ENCODE measurements around the gene TRIM47. TPM values are rescaled to one million over a fixed set of nuclear protein-coding genes. Genes with fewer than 3 reads are reported as not detected.

The TRIM47 gene
- total and polyA plus RNA-seq, 2 experiments from 2014 or later, result 7.2 to 9.9 TPM

DNA sequence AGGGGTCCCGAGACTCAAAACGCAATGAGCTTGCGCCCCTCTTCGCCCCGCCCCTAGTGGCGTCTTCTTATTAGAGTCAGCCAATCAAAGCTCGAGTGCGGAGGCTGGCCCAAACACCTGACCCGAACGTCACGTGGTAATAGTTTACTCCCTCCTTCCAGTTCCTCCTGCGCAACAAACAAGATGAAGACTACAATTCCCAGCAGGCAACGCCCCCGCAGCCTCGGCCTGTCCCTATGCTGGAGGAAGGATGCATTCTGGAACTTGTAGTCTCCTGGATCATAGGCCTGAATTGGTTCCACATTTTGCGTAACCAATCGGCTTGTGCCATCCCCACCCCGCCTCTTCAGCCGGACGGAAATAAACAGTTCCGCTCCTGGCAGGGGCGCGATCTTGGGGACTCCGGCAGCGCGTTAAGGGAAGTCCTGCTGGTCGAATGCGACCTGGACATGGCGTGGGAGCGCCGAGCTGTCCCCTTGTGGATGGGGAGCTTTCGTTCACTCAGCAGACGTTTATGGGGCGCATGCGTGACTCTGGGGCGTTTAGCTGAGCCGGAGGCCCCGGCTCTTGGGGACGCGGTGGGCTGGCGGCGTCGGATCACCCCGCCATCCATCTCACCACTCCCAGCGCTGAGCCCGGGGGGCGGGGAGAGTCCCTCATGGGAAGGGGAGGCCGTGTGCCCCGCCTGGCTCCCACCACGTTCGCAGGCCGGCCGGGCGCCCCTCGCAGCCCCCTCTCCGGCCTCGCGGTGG, 22.9 kb downstream of the TRIM47 start, which contains the start of gene WBP2:
Gene WBP2, minus strand, starts transcription at position 26 of the 752 bp plus-strand sequence. CDS start 38 bp downstream, outside the sequence.
- H3K4me1 Mint-ChIP-seq, result peaks cover 9% of the 10 kb centered on the region

More for the DNA sequence above, 22.9 kb downstream of the TRIM47 start, which contains the start of gene WBP2:
- Histone ChIP-seq H3K36me3 (ENCODE audit: insufficient read depth) (peaks cover 7% of the 10 kb centered on the region; the same call in 1 of the 2 replicates), H2AFZ (peak within 1 kb of the TSS; percentile 80), H3K4me3 (peak within 1 kb of the TSS; percentile 64), H4K20me1 (replicated peaks; ENCODE audit: insufficient read depth) (0 out of 2 replicates have a peak, but pooled peaks cover 10% of the 10 kb centered on the region), H3K9me2 (ENCODE audit: insufficient read depth) (no peaks in the 10 kb centered on the region), H3K4me2 (peak within 1 kb of the TSS; percentile 87), H3K27ac (ENCODE audit: low read depth) (peak within 1 kb of the TSS; percentile 85), H3K27me3 (ENCODE audit: insufficient read depth) (no peaks in the 10 kb centered on the region), H3F3A (replicated peaks; ENCODE audit: low read depth) (peaks cover 9% of the 10 kb centered on the region; the same call in 1 of the 2 replicates), H3K4me1 (ENCODE audit: insufficient read depth) (peaks cover 6% of the 10 kb centered on the region), H3K79me2 (replicated peaks; ENCODE audit: insufficient read depth) (peaks cover 20% of the 10 kb centered on the region)
- peak; percentile 100 for DNase-seq (ENCODE audit: low spot score)
- peak within 1 kb of the TSS; percentile 89 for H3K27ac Mint-ChIP-seq
- no peaks in the 10 kb centered on the region for H3K9me3 Mint-ChIP-seq
- H3K36me3 Mint-ChIP-seq (ENCODE audit: low read depth), result peaks cover 14% of the 10 kb centered on the region; the same call in 2 of the 3 replicates
- peaks cover under 1% of the 10 kb centered on the region for H3K27me3 Mint-ChIP-seq (ENCODE audit: insufficient read depth, low read depth, poor library complexity)
- peak; percentile 91 for ATAC-seq
- no peak within 1 kb of the TSS; the same call in 2 of the 3 replicates for H3K4me3 Mint-ChIP-seq
- TF ChIP-seq, protein P1, sequence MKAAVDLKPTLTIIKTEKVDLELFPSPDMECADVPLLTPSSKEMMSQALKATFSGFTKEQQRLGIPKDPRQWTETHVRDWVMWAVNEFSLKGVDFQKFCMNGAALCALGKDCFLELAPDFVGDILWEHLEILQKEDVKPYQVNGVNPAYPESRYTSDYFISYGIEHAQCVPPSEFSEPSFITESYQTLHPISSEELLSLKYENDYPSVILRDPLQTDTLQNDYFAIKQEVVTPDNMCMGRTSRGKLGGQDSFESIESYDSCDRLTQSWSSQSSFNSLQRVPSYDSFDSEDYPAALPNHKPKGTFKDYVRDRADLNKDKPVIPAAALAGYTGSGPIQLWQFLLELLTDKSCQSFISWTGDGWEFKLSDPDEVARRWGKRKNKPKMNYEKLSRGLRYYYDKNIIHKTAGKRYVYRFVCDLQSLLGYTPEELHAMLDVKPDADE (IDR thresholded peaks at IDR 0.05), result peak; percentile 98
- TF ChIP-seq JUNB (IDR thresholded peaks at IDR 0.05; ENCODE audit: unreplicated experiment), result no peak
- 0 out of 2 replicates have a peak, but pooled peaks have one; percentile 14 for TF ChIP-seq NANOG (IDR thresholded peaks at IDR 0.05; ENCODE audit: borderline replicate concordance)
- TF ChIP-seq ZNF331 (CRISPR knock-in tag; IDR thresholded peaks at IDR 0.05; ENCODE audit: low read depth), result no peak
- no peak for TF ChIP-seq EZH2phosphoT487 (IDR thresholded peaks at IDR 0.05; ENCODE audit: unreplicated experiment)
- TF ChIP-seq, protein P2, sequence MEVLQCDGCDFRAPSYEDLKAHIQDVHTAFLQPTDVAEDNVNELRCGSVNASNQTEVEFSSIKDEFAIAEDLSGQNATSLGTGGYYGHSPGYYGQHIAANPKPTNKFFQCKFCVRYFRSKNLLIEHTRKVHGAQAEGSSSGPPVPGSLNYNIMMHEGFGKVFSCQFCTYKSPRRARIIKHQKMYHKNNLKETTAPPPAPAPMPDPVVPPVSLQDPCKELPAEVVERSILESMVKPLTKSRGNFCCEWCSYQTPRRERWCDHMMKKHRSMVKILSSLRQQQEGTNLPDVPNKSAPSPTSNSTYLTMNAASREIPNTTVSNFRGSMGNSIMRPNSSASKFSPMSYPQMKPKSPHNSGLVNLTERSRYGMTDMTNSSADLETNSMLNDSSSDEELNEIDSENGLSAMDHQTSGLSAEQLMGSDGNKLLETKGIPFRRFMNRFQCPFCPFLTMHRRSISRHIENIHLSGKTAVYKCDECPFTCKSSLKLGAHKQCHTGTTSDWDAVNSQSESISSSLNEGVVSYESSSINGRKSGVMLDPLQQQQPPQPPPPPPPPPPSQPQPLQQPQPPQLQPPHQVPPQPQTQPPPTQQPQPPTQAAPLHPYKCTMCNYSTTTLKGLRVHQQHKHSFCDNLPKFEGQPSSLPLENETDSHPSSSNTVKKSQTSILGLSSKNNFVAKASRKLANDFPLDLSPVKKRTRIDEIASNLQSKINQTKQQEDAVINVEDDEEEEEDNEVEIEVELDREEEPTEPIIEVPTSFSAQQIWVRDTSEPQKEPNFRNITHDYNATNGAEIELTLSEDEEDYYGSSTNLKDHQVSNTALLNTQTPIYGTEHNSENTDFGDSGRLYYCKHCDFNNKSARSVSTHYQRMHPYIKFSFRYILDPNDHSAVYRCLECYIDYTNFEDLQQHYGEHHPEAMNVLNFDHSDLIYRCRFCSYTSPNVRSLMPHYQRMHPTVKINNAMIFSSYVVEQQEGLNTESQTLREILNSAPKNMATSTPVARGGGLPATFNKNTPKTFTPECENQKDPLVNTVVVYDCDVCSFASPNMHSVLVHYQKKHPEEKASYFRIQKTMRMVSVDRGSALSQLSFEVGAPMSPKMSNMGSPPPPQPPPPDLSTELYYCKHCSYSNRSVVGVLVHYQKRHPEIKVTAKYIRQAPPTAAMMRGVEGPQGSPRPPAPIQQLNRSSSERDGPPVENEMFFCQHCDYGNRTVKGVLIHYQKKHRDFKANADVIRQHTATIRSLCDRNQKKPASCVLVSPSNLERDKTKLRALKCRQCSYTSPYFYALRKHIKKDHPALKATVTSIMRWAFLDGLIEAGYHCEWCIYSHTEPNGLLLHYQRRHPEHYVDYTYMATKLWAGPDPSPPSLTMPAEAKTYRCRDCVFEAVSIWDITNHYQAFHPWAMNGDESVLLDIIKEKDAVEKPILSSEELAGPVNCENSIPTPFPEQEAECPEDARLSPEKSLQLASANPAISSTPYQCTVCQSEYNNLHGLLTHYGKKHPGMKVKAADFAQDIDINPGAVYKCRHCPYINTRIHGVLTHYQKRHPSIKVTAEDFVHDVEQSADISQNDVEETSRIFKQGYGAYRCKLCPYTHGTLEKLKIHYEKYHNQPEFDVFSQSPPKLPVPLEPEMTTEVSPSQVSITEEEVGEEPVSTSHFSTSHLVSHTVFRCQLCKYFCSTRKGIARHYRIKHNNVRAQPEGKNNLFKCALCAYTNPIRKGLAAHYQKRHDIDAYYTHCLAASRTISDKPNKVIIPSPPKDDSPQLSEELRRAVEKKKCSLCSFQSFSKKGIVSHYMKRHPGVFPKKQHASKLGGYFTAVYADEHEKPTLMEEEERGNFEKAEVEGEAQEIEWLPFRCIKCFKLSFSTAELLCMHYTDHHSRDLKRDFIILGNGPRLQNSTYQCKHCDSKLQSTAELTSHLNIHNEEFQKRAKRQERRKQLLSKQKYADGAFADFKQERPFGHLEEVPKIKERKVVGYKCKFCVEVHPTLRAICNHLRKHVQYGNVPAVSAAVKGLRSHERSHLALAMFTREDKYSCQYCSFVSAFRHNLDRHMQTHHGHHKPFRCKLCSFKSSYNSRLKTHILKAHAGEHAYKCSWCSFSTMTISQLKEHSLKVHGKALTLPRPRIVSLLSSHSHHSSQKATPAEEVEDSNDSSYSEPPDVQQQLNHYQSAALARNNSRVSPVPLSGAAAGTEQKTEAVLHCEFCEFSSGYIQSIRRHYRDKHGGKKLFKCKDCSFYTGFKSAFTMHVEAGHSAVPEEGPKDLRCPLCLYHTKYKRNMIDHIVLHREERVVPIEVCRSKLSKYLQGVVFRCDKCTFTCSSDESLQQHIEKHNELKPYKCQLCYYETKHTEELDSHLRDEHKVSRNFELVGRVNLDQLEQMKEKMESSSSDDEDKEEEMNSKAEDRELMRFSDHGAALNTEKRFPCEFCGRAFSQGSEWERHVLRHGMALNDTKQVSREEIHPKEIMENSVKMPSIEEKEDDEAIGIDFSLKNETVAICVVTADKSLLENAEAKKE (CRISPR knock-in tag; IDR thresholded peaks at IDR 0.05), result no peak
- TF ChIP-seq, protein P3, sequence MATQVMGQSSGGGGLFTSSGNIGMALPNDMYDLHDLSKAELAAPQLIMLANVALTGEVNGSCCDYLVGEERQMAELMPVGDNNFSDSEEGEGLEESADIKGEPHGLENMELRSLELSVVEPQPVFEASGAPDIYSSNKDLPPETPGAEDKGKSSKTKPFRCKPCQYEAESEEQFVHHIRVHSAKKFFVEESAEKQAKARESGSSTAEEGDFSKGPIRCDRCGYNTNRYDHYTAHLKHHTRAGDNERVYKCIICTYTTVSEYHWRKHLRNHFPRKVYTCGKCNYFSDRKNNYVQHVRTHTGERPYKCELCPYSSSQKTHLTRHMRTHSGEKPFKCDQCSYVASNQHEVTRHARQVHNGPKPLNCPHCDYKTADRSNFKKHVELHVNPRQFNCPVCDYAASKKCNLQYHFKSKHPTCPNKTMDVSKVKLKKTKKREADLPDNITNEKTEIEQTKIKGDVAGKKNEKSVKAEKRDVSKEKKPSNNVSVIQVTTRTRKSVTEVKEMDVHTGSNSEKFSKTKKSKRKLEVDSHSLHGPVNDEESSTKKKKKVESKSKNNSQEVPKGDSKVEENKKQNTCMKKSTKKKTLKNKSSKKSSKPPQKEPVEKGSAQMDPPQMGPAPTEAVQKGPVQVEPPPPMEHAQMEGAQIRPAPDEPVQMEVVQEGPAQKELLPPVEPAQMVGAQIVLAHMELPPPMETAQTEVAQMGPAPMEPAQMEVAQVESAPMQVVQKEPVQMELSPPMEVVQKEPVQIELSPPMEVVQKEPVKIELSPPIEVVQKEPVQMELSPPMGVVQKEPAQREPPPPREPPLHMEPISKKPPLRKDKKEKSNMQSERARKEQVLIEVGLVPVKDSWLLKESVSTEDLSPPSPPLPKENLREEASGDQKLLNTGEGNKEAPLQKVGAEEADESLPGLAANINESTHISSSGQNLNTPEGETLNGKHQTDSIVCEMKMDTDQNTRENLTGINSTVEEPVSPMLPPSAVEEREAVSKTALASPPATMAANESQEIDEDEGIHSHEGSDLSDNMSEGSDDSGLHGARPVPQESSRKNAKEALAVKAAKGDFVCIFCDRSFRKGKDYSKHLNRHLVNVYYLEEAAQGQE (IDR thresholded peaks at IDR 0.05; ENCODE audit: unreplicated experiment), result no peak
- peak; percentile 77 for TF ChIP-seq CREB1 (CRISPR knock-in tag; IDR thresholded peaks at IDR 0.05; ENCODE audit: low read depth)
- TF ChIP-seq, protein P4, sequence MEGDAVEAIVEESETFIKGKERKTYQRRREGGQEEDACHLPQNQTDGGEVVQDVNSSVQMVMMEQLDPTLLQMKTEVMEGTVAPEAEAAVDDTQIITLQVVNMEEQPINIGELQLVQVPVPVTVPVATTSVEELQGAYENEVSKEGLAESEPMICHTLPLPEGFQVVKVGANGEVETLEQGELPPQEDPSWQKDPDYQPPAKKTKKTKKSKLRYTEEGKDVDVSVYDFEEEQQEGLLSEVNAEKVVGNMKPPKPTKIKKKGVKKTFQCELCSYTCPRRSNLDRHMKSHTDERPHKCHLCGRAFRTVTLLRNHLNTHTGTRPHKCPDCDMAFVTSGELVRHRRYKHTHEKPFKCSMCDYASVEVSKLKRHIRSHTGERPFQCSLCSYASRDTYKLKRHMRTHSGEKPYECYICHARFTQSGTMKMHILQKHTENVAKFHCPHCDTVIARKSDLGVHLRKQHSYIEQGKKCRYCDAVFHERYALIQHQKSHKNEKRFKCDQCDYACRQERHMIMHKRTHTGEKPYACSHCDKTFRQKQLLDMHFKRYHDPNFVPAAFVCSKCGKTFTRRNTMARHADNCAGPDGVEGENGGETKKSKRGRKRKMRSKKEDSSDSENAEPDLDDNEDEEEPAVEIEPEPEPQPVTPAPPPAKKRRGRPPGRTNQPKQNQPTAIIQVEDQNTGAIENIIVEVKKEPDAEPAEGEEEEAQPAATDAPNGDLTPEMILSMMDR (conservative IDR thresholded peaks at IDR 0.05; ENCODE audit: low read depth in 2 of 2), result 0 out of 4 replicates have a peak, but pooled peaks of 1 of the 2 experiments have one; percentile 13
- peak; percentile 93 for TF ChIP-seq POLR2AphosphoS5 (IDR thresholded peaks at IDR 0.05; ENCODE audit: low read depth)
- no peak for TF ChIP-seq ZNF114 (CRISPR knock-in tag; IDR thresholded peaks at IDR 0.05)
- TF ChIP-seq STAT1 (IDR thresholded peaks at IDR 0.05; ENCODE audit: unreplicated experiment), result no peak
- TF ChIP-seq EZH2 (IDR thresholded peaks at IDR 0.05; ENCODE audit: low read depth, unreplicated experiment), result no peak

All from GM23338 (cell line).